Measurements from ENCODE around the gene DNAJB11. TPM values are rescaled to one million over a fixed set of nuclear protein-coding genes. Genes with fewer than 3 reads are reported as not detected.

DNAJB11 gene
- total and polyA plus RNA-seq, 2 experiments from 2014 or later = 72.6 to 85.6 TPM

DNA sequence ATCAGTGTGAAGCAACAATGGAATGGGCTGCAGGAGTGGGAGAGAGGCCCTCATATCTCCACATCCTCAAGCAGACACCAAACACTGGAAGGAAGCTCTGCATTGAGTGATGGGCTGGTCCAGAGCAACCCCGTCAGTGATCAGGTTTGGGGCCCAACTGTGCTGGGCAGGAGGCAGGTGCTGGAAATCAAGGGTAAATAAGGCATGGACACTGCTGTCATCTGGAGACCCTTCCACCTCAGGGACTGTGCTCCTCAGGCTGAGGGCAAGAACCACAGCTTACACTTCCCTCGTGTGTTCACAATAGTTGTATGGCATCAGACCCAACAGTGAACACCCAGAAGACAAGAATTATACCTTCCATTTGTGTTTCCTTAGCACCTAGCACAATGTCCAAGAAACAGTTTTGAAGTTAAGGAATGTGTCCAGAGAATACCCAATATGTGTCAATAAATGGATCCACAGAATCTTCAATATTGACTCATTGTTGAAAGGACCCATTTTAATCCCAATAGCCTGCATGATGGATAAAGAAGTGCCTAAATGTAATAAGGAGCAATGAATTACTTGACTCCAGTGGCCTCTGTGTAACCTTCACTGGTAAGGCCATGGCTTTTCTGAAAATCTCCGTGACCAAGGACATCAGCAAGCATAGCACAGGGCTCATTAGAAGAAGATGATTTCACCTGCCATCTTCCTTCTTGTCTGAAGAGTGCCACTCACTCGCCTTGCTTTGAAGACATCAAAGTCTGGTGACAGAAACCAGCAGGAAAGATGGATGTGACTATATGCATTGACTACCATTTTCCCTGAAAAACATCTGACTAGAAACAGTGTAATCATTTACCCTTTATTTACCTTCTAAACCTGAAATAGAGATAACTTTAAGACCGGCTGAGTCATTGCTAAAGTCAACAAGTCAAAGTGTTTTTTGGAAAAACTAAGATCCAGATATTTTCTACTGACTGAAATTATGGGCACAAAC, 35.3 kb downstream of the DNAJB11 start (continued):
- TF ChIP-seq, protein P1, sequence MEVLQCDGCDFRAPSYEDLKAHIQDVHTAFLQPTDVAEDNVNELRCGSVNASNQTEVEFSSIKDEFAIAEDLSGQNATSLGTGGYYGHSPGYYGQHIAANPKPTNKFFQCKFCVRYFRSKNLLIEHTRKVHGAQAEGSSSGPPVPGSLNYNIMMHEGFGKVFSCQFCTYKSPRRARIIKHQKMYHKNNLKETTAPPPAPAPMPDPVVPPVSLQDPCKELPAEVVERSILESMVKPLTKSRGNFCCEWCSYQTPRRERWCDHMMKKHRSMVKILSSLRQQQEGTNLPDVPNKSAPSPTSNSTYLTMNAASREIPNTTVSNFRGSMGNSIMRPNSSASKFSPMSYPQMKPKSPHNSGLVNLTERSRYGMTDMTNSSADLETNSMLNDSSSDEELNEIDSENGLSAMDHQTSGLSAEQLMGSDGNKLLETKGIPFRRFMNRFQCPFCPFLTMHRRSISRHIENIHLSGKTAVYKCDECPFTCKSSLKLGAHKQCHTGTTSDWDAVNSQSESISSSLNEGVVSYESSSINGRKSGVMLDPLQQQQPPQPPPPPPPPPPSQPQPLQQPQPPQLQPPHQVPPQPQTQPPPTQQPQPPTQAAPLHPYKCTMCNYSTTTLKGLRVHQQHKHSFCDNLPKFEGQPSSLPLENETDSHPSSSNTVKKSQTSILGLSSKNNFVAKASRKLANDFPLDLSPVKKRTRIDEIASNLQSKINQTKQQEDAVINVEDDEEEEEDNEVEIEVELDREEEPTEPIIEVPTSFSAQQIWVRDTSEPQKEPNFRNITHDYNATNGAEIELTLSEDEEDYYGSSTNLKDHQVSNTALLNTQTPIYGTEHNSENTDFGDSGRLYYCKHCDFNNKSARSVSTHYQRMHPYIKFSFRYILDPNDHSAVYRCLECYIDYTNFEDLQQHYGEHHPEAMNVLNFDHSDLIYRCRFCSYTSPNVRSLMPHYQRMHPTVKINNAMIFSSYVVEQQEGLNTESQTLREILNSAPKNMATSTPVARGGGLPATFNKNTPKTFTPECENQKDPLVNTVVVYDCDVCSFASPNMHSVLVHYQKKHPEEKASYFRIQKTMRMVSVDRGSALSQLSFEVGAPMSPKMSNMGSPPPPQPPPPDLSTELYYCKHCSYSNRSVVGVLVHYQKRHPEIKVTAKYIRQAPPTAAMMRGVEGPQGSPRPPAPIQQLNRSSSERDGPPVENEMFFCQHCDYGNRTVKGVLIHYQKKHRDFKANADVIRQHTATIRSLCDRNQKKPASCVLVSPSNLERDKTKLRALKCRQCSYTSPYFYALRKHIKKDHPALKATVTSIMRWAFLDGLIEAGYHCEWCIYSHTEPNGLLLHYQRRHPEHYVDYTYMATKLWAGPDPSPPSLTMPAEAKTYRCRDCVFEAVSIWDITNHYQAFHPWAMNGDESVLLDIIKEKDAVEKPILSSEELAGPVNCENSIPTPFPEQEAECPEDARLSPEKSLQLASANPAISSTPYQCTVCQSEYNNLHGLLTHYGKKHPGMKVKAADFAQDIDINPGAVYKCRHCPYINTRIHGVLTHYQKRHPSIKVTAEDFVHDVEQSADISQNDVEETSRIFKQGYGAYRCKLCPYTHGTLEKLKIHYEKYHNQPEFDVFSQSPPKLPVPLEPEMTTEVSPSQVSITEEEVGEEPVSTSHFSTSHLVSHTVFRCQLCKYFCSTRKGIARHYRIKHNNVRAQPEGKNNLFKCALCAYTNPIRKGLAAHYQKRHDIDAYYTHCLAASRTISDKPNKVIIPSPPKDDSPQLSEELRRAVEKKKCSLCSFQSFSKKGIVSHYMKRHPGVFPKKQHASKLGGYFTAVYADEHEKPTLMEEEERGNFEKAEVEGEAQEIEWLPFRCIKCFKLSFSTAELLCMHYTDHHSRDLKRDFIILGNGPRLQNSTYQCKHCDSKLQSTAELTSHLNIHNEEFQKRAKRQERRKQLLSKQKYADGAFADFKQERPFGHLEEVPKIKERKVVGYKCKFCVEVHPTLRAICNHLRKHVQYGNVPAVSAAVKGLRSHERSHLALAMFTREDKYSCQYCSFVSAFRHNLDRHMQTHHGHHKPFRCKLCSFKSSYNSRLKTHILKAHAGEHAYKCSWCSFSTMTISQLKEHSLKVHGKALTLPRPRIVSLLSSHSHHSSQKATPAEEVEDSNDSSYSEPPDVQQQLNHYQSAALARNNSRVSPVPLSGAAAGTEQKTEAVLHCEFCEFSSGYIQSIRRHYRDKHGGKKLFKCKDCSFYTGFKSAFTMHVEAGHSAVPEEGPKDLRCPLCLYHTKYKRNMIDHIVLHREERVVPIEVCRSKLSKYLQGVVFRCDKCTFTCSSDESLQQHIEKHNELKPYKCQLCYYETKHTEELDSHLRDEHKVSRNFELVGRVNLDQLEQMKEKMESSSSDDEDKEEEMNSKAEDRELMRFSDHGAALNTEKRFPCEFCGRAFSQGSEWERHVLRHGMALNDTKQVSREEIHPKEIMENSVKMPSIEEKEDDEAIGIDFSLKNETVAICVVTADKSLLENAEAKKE (CRISPR knock-in tag; IDR thresholded peaks at IDR 0.05) = no peak
- TF ChIP-seq, protein P2, sequence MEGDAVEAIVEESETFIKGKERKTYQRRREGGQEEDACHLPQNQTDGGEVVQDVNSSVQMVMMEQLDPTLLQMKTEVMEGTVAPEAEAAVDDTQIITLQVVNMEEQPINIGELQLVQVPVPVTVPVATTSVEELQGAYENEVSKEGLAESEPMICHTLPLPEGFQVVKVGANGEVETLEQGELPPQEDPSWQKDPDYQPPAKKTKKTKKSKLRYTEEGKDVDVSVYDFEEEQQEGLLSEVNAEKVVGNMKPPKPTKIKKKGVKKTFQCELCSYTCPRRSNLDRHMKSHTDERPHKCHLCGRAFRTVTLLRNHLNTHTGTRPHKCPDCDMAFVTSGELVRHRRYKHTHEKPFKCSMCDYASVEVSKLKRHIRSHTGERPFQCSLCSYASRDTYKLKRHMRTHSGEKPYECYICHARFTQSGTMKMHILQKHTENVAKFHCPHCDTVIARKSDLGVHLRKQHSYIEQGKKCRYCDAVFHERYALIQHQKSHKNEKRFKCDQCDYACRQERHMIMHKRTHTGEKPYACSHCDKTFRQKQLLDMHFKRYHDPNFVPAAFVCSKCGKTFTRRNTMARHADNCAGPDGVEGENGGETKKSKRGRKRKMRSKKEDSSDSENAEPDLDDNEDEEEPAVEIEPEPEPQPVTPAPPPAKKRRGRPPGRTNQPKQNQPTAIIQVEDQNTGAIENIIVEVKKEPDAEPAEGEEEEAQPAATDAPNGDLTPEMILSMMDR (conservative IDR thresholded peaks at IDR 0.05; ENCODE audit: low read depth in 2 of 2) = no peak
- no peak for TF ChIP-seq JUNB (IDR thresholded peaks at IDR 0.05; ENCODE audit: unreplicated experiment)

DNA sequence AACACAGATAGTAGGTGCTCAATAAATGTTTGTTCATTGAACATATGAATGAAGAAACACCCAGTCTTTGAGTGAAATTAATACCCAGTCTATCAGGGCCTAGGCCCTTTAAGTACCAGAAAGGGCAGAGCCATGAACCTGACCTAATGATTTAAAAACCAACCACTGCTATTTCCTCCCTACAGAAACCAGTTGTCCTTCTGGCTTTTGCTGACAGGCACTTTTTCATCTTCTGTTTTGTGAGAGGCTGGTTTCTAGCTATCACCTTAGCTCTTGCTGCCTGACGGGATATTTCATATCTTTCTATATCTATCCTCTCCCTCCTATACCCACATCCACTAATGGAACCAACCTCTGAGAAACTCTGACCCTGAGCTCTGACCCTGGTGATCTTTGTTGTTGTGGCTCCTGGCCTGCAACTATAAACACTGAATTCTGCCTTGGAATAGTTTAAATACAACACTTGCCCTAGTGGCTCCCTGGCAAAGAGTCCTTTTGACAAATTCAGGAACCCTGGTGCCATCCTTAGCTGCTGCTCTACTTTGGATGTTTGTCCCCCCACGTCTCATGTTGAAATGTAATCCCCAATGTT, 38.2 kb downstream of the DNAJB11 start:
- H3K27ac ChIP-seq (ENCODE audit: low read depth) = no peak overlapping the region

More for the DNA sequence above, 38.2 kb downstream of the DNAJB11 start:
- Mint-ChIP-seq H3K27ac (no peak overlapping the region), H3K36me3 (ENCODE audit: low read depth) (no peaks in the 10 kb centered on the region), H3K4me3 (no peak overlapping the region), H3K27me3 (ENCODE audit: insufficient read depth, low read depth, poor library complexity) (no peaks in the 10 kb centered on the region), H3K9me3 (no peaks in the 10 kb centered on the region), H3K4me1 (no peaks in the 10 kb centered on the region)
- TF ChIP-seq STAT1 (IDR thresholded peaks at IDR 0.05; ENCODE audit: unreplicated experiment) = no peak
- TF ChIP-seq, protein P3, sequence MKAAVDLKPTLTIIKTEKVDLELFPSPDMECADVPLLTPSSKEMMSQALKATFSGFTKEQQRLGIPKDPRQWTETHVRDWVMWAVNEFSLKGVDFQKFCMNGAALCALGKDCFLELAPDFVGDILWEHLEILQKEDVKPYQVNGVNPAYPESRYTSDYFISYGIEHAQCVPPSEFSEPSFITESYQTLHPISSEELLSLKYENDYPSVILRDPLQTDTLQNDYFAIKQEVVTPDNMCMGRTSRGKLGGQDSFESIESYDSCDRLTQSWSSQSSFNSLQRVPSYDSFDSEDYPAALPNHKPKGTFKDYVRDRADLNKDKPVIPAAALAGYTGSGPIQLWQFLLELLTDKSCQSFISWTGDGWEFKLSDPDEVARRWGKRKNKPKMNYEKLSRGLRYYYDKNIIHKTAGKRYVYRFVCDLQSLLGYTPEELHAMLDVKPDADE (IDR thresholded peaks at IDR 0.05) = no peak
- TF ChIP-seq CREB1 (CRISPR knock-in tag; IDR thresholded peaks at IDR 0.05; ENCODE audit: low read depth) = no peak
- TF ChIP-seq JUNB (IDR thresholded peaks at IDR 0.05; ENCODE audit: unreplicated experiment) = no peak
- no peak for TF ChIP-seq EZH2phosphoT487 (IDR thresholded peaks at IDR 0.05; ENCODE audit: unreplicated experiment)
- TF ChIP-seq, protein P4, sequence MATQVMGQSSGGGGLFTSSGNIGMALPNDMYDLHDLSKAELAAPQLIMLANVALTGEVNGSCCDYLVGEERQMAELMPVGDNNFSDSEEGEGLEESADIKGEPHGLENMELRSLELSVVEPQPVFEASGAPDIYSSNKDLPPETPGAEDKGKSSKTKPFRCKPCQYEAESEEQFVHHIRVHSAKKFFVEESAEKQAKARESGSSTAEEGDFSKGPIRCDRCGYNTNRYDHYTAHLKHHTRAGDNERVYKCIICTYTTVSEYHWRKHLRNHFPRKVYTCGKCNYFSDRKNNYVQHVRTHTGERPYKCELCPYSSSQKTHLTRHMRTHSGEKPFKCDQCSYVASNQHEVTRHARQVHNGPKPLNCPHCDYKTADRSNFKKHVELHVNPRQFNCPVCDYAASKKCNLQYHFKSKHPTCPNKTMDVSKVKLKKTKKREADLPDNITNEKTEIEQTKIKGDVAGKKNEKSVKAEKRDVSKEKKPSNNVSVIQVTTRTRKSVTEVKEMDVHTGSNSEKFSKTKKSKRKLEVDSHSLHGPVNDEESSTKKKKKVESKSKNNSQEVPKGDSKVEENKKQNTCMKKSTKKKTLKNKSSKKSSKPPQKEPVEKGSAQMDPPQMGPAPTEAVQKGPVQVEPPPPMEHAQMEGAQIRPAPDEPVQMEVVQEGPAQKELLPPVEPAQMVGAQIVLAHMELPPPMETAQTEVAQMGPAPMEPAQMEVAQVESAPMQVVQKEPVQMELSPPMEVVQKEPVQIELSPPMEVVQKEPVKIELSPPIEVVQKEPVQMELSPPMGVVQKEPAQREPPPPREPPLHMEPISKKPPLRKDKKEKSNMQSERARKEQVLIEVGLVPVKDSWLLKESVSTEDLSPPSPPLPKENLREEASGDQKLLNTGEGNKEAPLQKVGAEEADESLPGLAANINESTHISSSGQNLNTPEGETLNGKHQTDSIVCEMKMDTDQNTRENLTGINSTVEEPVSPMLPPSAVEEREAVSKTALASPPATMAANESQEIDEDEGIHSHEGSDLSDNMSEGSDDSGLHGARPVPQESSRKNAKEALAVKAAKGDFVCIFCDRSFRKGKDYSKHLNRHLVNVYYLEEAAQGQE (IDR thresholded peaks at IDR 0.05; ENCODE audit: unreplicated experiment) = no peak
- Histone ChIP-seq H3K4me2 (no peak overlapping the region), H3K4me3 (no peak overlapping the region), H3F3A (replicated peaks; ENCODE audit: low read depth) (no peaks in the 10 kb centered on the region), H3K9me2 (ENCODE audit: insufficient read depth) (no peaks in the 10 kb centered on the region), H3K79me2 (replicated peaks; ENCODE audit: insufficient read depth) (no peaks in the 10 kb centered on the region), H3K4me1 (ENCODE audit: insufficient read depth) (no peaks in the 10 kb centered on the region), H3K36me3 (ENCODE audit: insufficient read depth) (no peaks in the 10 kb centered on the region), H2AFZ (no peak overlapping the region), H3K27me3 (ENCODE audit: insufficient read depth) (no peaks in the 10 kb centered on the region), H4K20me1 (replicated peaks; ENCODE audit: insufficient read depth) (no peaks in the 10 kb centered on the region)
- no peak for ATAC-seq
- no peak for DNase-seq (ENCODE audit: low spot score)
